HG02870 (cell line): ENCODE data around the gene DENND6B.

Experiments
- ATAC-seq: cut with Tn5 transposase; IDR thresholded peaks from one replicate; pipeline ENCODE4 v1.9.1; 2021; ENCODE audit warnings: mild to moderate bottlenecking, moderate library complexity; ENCODE audit not compliant: unreplicated experiment

The DENND6B gene

DNA sequence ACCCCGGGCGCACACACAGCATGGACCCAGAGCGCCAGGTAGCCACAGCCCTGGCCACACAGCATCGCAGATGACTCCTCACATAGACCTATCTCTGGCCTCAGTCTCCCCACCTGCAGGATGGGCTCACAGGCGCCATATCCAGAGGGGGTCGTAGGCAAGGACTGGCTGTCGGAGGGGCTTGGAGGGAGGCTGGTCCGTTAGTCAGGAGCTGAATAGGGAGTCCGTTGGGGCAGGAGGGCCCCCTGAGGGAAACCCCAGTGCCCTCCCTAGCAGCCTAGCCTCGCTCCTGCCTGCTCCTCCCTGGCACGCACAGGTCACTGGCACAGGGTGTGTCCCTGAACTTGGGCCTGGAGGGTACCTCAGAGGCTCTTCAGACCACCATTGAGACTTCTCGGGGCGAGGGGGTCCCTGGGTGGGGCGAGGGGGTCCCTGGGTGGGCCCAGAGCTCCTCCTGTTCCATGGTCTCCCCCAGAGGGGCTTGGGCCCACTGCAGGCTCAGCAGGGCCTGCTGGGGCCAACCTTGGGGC is 21.4 kb downstream of the DENND6B start:
- ATAC-seq, result no peak

DNA sequence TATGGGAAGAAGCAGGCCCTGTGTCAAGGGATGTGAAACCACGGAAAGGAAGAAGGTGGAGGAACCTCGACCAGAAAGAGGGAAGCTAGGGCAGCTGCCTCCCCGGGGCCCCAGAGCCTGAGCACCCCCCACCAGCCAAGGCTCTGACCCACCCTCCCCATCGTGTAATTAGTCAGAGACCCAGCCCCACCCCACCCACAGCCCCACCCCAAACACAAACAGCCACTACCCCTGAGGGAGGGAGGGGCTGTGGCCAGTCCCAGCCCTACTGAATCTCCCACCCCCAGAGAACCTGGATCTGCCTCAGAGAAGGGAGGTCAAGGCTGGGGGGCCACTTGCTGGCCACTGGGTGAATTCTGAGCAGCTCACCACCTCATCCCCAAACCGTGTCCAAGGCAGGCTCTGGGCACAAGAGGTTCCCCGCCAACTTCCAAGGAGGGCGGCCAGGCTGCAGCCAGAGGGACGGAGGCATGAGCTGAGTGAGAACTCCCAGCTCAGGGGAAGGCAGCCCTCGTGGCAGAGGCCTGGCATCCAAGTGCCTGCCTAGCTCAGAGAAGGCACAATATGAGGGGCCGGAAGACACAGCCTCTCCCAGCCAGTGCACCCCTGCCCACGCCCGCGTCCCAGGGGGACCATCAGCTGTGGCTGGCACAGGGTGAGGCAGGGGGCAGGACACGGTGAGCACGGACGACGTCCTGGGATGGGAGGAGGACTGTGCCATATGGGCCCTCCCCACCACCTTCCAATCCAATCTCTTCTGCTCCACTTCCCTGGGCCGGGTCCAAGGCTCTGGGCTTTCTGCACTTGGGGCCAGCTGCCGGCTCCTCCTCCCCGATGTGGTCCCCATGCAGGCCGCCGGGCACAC is 22.1 kb downstream of the DENND6B start:
- no peak for ATAC-seq

DNA sequence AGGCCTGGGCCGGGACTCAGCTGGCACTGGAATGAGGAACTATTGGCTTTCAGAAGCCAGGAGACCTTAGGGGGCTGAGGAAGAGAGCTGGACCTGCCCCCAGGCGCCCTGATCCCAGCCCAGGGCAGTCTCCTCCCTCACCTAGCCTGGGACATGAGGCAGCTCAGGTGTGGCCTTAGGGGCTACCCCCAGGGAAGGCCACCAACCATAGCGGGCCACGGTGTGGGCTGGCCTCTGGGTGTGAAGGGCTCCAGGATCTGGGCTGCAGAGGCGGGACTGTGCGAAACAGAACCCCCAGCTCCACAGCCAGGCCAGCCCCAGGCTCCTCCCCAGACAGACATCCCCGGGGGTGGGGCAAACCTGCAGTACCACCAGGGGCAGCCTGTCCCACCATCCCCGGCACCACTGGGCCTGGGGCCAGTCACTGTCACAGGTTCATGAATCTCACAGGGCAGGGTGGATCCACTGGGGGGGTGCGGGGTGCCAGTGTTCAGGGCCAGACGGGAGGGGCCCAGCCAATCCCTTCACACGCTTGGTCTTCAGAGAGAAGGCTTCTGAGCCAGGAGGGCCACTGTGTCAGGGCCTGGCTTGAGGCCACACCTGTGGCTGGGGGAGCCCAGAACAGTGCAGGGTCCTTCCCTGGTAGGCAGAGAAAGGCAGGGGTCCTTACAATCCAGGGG is 22.8 kb downstream of the DENND6B start:
- ATAC-seq, result no peak

DNA sequence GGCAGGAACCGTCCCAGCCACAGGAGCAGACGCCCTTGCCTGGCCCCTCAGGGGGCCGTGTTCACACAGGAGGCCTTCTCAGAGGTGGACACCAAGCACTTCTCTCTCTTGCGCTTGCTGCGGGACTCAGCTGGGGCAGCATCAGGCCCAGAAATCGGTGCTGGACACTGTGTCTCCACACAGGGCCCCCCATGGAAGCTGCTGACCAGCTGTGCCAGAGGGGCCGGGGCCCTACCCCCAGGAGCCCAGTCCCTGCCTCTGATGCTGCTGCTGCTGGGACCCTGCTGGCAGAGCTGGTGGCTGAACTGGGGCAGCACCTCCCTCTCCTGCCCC is 23.3 kb downstream of the DENND6B start:
- ATAC-seq, result no peak

DNA sequence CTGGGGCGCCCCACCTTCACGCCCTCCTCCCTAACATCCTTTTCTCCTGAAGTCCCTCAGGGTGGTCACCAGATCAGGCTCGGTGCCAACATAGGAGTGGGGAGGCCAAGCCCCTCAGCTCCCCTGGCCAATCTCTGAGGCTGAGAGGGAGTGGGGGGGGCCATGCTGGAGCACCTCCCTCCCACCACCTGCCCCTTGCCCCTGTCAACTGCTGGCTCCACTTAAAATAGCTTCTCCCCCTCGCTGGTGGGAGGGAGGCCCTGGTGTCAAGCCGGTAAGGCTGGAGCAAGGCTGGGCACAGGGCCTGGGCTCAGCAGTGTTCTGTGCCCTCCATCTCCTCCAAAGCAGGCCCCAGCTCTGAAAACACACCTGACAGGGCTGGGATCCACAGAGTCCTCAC is 24.2 kb downstream of the DENND6B start:
- ATAC-seq, result no peak

DNA sequence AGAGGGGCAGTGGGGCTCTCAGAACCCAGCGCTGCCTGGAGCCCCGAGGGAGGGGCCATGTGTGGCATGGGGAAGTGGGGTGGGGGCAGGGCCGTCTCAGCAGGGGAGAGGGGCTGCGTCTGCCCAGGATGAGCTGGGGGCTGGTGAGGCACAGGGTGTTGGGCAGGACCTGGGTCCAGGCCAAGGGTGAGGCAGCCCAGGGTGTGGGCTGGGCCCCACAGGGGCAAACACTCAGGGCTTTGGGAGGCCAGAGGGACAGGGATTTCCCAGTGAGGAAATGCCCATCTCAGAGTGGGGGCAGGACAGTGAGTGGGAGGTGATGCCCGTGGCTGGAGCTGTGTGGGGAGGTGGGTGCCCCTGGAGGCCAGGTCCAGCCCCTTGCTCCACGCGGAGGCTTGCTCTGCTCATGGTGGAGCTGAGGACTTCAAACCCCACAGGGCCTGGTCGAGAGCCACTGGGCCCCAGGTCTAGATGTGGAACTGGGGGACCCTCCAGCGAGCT is 24.7 kb downstream of the DENND6B start:
- ATAC-seq, result no peak

DNA sequence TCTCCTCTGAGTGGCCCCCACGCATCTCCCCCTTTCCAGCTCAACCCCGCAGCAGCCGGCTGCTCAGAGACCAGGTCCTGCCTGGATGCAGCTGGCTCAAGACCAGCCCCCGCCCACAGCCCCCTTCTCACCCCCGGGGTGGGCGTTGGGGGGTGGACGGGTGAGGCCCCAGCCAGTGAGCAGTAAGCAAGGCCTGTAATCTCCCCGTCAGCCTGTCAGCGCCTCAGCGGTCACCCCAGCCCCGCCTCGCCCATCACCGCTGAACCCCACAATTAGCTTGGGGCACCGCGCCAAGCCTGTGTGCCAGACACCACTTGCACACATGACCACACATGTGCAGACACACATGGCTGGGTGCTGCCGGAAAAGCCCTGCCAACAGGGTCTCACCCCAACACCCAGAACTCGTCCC is 25.2 kb downstream of the DENND6B start:
- no peak for ATAC-seq

DNA sequence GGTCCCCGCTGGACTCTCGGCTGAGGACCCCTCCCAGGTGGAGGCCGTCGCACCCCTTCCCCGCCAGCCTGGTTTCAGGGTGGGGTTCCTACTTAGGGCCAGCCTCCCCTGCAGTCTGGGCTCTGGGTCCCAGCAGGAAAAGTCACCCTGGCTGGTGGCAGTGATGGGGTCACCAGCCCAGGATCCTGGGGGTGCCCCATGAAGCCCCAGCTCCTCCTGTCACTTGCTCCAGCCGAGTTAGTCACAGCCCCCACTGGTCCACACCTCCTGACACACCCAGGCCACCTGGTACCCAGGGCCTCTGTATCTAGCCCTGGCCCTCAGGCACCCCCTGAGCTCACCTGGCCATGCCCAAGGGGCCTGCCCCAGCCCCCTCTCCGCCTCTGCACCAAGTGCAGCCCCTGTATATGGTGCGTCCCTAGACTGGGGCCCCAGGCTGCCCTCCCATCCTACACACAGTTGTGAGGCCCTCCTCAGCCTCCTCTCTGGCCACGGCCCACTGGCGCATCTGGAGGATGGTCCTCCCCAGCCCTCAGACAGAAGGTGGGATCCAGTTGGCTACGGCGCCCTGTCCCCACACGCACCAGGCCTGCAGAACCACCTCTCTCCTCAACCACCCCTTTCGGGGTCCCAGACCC is 26.1 kb downstream of the DENND6B start:
- ATAC-seq, result no peak

DNA sequence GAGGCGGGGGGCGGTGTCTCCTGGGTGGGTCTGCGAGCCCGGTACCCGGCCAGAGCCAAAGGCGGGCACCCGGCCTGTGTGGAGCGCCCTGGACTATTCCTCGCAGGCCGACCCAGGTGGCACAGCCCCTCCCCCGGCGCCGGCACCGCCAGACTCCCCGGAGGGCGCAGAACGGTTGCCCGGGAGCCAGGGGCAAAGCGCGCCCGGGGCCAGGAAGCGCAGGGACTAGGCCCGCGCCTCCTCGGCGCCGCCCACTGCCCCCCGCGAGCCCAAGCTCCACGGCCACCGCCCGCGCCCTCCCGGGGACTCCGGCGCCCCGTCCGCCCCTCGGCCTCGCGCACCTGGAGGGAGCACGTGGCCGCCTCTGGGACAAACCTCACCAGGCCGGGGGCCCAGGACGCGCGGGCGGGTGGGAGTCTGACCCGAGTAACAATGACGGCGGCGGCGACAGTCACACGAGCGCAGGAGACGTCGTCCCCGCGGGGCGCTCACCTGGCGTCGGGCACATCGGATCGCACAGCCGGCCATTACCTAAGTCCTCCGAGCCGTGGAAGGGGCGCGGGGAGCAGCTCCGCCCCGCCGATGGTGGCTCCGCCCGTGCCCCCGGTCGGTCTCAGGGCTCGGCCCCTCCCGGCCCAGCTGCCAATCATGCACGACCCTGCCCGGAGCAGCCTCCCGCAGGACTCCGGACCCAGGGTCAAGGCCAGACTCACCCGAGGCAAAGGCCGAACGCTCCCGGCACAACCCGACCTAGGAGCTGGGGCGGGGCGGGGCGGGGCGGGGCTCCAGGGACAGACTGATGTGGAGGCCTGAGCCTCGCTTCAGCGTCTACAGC is 26.8 kb downstream of the DENND6B start:
- no peak for ATAC-seq

DNA sequence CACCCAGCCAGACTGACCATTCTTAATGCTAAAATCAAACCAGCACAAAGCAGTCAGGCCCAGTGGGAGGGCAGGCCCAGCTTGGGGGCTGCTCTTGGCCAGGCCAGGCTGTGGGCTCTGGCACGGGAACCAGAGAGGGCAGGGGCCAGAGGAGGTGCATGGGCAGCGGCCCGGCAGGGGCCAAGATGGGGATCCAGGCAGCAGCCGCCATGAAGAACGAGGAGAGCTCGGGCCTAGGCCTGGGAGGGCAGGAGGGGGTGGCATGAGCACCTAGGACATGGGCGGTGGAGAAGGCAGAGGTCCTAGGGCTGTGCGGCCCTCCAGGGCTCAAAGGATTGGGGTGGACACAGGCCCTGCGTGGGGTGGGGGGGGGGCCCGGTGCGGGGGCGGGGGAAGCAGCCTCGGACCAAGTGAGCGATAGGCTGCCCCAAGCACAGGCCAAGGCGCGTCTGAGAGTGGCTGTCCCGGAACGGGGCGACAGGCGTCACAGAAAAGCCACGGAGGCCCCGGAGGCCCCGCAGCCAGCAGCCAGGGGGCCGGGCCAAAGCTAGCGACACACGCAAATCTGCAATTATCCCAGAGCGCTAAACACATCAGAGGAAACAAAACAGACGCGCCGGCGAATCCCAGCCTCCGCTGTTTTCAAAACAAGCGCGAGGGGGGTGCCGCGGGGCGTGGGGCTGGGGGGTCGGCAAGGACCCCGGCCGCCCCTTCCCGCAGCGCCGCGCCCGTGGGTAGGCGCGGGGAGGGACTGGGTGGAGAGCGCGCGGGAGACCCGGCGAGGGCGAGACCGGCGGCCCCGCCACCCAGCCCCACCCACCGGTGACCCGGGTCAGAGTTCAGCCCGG is 27.7 kb downstream of the DENND6B start:
- ATAC-seq, result no peak

DNA sequence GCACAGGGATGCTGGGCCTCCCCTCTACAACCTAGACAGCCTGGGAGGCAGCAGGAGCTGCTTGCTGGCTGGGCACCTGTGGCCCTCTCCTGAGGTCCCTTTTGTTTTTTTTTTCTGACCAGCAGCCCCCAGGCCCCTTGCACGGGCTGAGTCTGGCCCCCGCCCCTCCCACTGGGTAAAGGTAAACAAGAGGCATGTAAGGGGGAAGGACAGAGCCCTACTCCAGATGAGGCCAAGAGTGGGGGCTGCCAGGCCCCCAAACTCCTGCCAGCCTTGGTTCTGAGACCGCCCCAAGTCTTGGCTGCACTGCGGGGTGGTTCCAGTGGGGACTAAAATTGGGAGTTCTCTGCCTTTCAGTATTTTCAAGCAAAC is 28.6 kb downstream of the DENND6B start:
- ATAC-seq, result no peak

DNA sequence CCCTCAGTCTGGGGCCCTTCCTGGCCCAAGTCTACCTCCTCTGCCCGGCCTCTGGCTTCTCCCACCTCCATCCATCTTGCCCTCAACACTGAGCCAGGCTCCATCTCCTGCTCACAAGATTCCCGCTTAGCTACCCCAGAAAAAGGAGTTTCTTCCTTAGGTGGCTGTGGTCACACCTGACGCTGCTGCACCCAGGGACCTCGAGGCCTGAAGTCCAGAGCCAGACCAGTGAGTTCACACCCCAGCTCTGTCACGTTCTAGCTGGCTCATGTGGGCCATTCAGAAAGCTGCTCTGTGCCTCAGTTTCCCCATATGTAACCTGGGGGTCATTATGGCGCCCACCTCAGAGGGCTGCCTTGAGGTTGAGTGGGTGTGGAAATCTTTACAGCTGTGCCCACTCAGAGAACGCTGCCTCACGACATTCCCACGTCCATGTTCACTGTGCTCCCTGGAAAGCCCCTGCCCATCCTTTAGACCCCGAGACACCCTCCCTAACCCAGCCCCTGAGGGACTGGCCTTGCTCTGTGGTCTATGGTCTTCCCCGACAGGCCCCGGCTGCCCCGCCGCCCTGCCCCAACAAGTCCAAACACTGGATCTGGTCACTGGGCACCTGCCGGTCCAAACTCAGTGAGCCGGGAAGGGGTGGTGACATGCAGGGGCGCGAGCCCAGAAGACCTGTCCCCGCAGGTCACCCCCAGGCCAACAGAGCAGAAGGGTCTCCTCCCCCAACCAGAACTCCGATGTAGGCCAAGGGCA is 29.1 kb downstream of the DENND6B start:
- ATAC-seq, result no peak

DNA sequence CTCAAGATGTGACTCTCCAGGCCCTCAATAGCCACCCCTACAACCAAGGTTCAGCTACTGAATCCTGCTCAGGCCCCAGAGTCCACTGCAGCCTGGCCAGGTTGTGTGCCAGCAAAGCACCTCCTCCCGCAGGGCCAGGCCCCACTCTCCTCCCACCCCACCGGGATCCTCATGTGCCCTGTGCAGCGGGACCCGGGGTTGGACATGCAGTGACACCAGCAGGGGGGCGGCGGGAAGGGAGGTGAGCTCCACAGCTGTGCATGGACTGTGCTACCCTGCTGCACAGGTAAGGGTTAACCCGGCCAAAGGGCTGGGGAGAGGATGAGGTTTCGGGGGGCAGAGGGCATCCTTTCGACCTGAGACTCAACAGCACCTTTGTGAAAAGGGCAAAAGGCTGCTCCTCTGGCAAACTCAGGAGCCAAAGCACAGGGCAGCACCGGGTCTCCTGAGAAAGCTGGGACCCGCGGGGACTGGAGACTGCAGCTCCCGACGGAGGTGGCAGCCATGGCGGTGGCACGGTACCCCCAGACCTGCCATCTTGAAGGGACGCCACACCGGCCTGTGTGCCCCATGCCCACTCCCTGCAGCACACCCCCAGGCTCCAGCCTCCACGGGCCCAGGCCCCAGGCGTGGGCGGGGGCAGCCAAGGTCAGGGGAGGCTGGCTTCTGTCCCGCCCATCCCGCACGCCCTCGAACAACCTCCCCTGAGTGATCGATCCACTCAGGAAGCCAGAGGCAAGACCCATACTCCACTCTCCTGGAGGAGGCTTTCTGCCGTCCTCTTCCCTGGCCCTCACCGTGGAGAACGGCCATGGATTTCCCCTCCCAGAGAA is 29.9 kb downstream of the DENND6B start:
- ATAC-seq, result no peak

DNA sequence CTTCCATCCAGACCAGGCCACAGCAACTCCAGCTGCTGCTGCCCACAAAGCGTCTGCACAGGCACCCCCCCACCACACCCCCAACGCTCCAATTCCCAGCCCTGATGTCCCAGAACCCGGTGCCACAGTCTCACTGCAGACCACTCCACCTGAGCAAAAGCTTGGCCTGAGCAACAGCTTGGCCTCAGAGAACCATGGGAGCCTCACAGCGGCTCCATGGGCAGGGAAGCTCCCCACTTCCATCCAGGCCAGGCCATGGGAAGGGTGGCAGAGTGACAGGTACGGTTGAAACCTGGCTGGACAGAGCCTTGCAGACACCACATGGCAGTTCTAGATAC is 32.5 kb downstream of the DENND6B start:
- ATAC-seq, result no peak

DNA sequence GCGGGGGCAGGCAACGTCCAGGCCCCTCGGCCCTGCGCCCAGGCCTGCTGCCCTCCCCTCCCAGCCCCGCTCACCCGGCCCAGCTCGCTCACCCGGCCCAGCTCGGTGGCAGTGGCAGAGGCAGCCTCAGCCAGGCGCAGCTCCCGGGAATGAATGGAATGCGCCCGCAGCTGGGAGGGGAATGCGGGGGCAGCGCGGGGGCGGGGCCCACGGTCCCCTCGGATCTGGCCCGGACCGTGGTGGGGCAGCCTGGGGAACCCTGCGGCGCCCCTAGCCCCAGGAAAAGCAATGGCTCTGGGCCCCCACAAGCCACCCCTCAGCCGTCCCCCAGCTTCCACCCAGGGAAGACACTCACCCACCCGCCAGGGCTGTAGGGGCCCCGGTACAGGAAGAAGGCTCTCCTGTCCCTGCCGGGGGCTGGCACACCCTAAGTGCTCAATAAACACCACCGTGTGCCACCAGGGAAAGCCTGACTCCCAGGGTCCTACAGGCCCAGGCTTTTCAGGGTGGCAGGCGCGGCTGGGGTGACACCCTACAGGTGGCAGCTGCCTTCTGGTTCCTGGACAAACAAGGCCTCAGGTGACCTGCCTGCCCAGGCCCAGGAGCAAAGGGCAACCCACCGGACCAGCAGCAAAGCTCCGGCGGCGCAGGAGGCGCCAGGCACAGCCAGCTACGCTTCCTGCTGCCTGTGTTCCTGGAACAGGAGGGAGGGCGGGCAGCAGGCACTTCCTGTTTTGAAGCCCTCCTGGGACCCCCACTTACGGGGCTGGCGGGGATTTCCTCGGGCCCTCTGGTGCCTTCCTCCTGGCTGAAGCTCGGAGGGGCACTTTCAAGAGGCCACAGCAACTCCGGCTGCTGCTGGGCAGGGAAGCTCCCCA is 33.1 kb downstream of the DENND6B start:
- ATAC-seq, result no peak

DNA sequence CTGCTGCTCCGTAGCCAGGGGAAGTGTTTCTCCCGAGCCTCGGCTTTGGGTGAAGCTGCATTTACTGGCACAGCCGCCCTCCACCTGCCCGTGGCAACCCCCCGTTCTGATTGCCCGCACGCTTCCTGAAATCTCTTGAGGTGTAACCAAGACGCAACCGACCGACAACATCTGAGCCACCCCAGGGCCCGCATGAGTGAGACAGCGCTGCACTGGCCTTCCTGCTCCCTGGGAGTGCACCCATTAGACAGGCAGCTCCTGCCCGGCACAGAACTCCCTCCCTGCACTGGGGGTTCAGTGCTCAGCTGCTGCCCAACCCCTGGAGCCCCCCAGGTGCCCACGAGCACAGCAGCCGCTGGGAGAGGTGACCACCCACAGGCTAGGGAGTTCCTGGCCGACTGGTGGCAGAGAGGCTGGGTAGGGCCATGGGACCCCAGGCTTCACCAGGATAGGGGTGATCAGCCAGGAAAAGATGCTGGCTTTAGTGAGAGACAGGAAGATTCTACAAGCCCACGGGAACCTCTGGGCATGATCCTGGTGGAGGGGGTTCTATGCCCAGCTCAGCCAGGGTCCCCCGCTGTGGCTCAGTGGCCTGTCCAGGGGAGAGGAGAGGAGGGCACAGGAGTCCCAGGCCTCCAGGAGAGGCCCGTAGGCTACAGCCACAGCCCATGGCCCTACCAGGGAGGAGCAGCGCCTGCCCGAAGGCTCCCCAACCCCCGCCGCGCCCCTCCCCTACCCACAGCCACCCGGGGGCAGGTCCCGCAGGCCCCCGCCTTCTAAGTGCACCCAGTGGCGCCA is 34.0 kb downstream of the DENND6B start:
- ATAC-seq, result no peak
